Heart left ventricle (tissue), 16 donors: Measurements from ENCODE around the gene POLR3A. TPM values are rescaled to one million over a fixed set of nuclear protein-coding genes. Genes with fewer than 3 reads are reported as not detected.

ENCODE experiments used
- ATAC-seq, 4 donors: fragments of 200-7000 bp; cut with Tn5 transposase; one replicate each; pipeline ENCODE4 v1.9.1; 2020 to 2022; ENCODE audit warnings: moderate library complexity in 4 of 4, mild to moderate bottlenecking in 3 of 4, moderate number of reproducible peaks in 1 of 4
- DNase-seq, 5 donors: peaks; one replicate each; pipeline ENCODE4 v3.0.0-alpha.2; 2020
- H3K27ac ChIP-seq, 12 donors: fragments of 200-600 bp; sonication (generic) in 4 of 12; one replicate each; pipeline versions ENCODE4 v1.5.0 to v1.8.0; 2016 to 2022; ENCODE audit warnings: mild to moderate bottlenecking in 2 of 12
- H3K27me3 ChIP-seq, 9 donors: fragments of 200-600 bp; sonication (generic) in 2 of 9; one replicate each; pipeline versions ENCODE4 v1.5.1 to v1.8.0; 2016 to 2022; ENCODE audit warnings: mild to moderate bottlenecking in 3 of 9
- H3K36me3 ChIP-seq, 9 donors: fragments of 200-600 bp; sonication (generic) in 2 of 9; one replicate each; pipeline versions ENCODE4 v1.5.0 to v1.8.0; 2018 to 2022; ENCODE audit warnings: mild to moderate bottlenecking in 2 of 9
- H3K4me1 ChIP-seq, 12 donors: fragments of 200-600 bp; sonication (generic) in 4 of 12; one replicate each; pipeline versions ENCODE4 v1.5.0 to v1.8.0; 2016 to 2022; ENCODE audit warnings: mild to moderate bottlenecking in 3 of 12
- H3K4me3 ChIP-seq, 12 donors: fragments of 200-600 bp; sonication (generic) in 4 of 12; one replicate each; pipeline versions ENCODE4 v1.5.0 to v1.8.0; 2017 to 2022; ENCODE audit warnings: mild to moderate bottlenecking in 9 of 12, moderate library complexity in 4 of 12
- H3K9me3 ChIP-seq, 12 donors: fragments of 200-600 bp; sonication (generic) in 4 of 12; one replicate each; pipeline versions ENCODE4 v1.5.0 to v1.8.0; 2016 to 2022; ENCODE audit warnings: mild to moderate bottlenecking in 1 of 12
- CTCF ChIP-seq, 12 donors: fragments of 200-600 bp; sonication (generic) in 4 of 12; IDR thresholded peaks; one replicate each; pipeline versions ENCODE4 v1.5.0 to v1.8.0; 2018 to 2022; ENCODE audit warnings: antibody characterized with exemption in 12 of 12, mild to moderate bottlenecking in 5 of 12
- POLR2A ChIP-seq, 2 donors: fragments of 450-650 bp; IDR thresholded peaks; one replicate each; pipeline ENCODE4 v1.6.1; 2017; ENCODE audit warnings: antibody characterized with exemption in 2 of 2, mild to moderate bottlenecking in 2 of 2, moderate library complexity in 2 of 2
- WGBS, 4 donors: extraction: QIAGEN DNeasy Blood & Tissue Kit in 2 of 4; methylation state at CpG; one replicate each; pipeline versions ENCODE4 v1.1.5 to v1.1.7; 2013 to 2018; 5-methylcytosine and 5-hydroxymethylcytosine counted together
- intact Hi-C, 10 donors: fragments of 100-400 bp; cut with DNase I; formaldehyde crosslinking; loops; one replicate each; pipeline versions ENCODE4 v1.11.1 to v1.14.2; 2022
- polyA plus RNA-seq, 2 donors: library from polyadenylated mRNA; stranded (reverse); fragments of 200-250 nt; gene quantifications; one replicate each; pipeline ENCODE4 v1.2.3, GENCODE V29; 2013
- total RNA-seq, 9 donors: library from RNA; depleted of rRNA in 2 of 9; stranded (reverse); fragments of >200 nt in 2 of 9; fragmentation: NEBNext Ultra II Directional in 3 of 9; extraction: Animal tissue kit (Norgen Biotek cat#: 25700) in 3 of 9; gene quantifications; one replicate each; pipeline versions ENCODE4 v1.1.0 to v1.2.4, GENCODE V29; 2016 to 2023
- donor health status: ischemic (EF 13 %, LVEDD 7.1; RV severe dilation, severe dysfunction).
- donor health status: healthy with polysubstance abuse.
- donor health status: DM: no; HTN: yes; CAD: no.
- donor health status: DM: no; HTN: no; CAD: no.
- donor health status: ischemic (EF 25% LVEDD 6.9; RV normal size, moderate dysfunction).
- donor health status: ischemic (EF 25% LVEDD 5.7; RV mildly dilated, moderate dysfunction).
- donor health status: healthy.
- donor health status: DM: yes; HTN: yes; CAD: no.
- donor health status: ischemic (EF 35%, LVEDD 5.7; RV mildly dilated, moderate dysfunction).
- donor health status: nonischemic (EF 11% LVEDD 7.7; RV severe dilation, severe dysfunction).
- donor health status: DM: yes; HTN: yes; CAD: no.
- donor health status: PGD.
- donor health status: ischemic (EF 29% LVEDD 5.4; RV normal size, mild dysfunction).
- donor health status: nonischemic (EF 23%, LVEDD 6.1; RV moderate dilation, normal function).

Gene POLR3A
- total and polyA plus RNA-seq, 11 donors: 3.8 to 12.9 (median 8.9) TPM

- DNase-seq (no peak), ATAC-seq (no peak)
- H3K36me3 ChIP-seq: peaks cover 0 to 83% (median 79%) of the 10 kb centered on the region in 9 donors
- H3K4me1 ChIP-seq: peaks cover 0 to 55% (median 17%) of the 10 kb centered on the region in 12 donors
- no peaks in the 10 kb centered on the region for H3K27me3 ChIP-seq
- H3K27ac ChIP-seq: no peak overlapping the region
- 74 to 86% (median 80%) methylated on average over 5 of the region's 5 CpGs for WGBS, 4 donors
- no peaks in the 10 kb centered on the region for H3K9me3 ChIP-seq
- intact Hi-C loops: loop anchor here in 1 of 10 donors (10.0 kb wide), 1 partner anchor 936 kb away; no protein-coding TSS in a partner anchor
- no peak for TF ChIP-seq CTCF (IDR thresholded peaks at IDR 0.05)
- no peak for TF ChIP-seq POLR2A (IDR thresholded peaks at IDR 0.05)
- H3K4me3 ChIP-seq: no peak overlapping the region
Measured at GRCh38 chr10:78038791-78039547, 9.7 kb upstream of the POLR3A start.

DNA sequence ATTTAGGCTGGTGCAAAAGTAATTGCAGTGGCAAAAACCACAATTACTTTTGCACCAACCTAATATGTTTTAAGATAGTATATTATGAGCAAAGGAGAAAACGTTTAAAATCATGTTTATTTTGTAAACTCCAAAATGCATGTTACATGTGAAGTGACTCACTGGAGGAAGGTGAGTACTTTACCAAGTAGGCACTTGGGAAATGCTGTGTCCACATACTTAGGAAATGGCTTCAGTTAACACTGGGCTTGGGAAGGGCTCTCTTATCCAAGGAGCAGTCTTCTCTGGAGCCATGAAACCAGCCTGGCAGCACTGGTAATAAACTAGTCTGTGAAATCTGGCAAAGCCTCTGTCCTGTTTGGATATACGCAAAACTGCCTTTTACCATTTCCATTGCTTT is 8.8 kb upstream of the POLR3A start:
- intact Hi-C loops: loop anchor here in 1 of 10 donors (10.0 kb wide), 1 partner anchor 937 kb away; no protein-coding TSS in a partner anchor
- TF ChIP-seq CTCF (IDR thresholded peaks at IDR 0.05): no peak
- no peak for TF ChIP-seq POLR2A (IDR thresholded peaks at IDR 0.05)
- no peaks in the 10 kb centered on the region for H3K9me3 ChIP-seq
- no peak overlapping the region for H3K27ac ChIP-seq
- no peaks in the 10 kb centered on the region for H3K27me3 ChIP-seq
- 67 to 80% (median 76%) methylated on average over 2 of the region's 2 CpGs for WGBS, 4 donors
- no peak for DNase-seq
- no peak for ATAC-seq
- peaks cover 0 to 83% (median 79%) of the 10 kb centered on the region in 9 donors for H3K36me3 ChIP-seq
- H3K4me1 ChIP-seq: peaks cover 0 to 55% (median 12%) of the 10 kb centered on the region in 12 donors
- no peak overlapping the region for H3K4me3 ChIP-seq

GRCh38 chr10:78035933-78036583 is 6.7 kb upstream of the POLR3A start:
- Histone ChIP-seq H3K9me3 (no peaks in the 10 kb centered on the region), H3K36me3 (peaks cover 0 to 63% (median 60%) of the 10 kb centered on the region in 9 donors), H3K4me1 (peaks cover 0 to 58% (median 12%) of the 10 kb centered on the region in 12 donors), H3K27ac (no peak overlapping the region), H3K27me3 (no peaks in the 10 kb centered on the region), H3K4me3 (no peak overlapping the region)
- no peak for DNase-seq
- no peak for ATAC-seq
- intact Hi-C loops: loop anchor here in 1 of 10 donors (10.0 kb wide), 1 partner anchor 939 kb away; no protein-coding TSS in a partner anchor
- TF ChIP-seq CTCF (IDR thresholded peaks at IDR 0.05) (no peak), POLR2A (IDR thresholded peaks at IDR 0.05) (no peak)
- WGBS, 4 donors: 71 to 80% (median 80%) methylated on average over 9 of the region's 9 CpGs

GRCh38 chr10:78035437-78035836 is 6.1 kb upstream of the POLR3A start:
- Histone ChIP-seq H3K4me3 (peak overlapping the region in 1 of 12 donors; percentile 85), H3K4me1 (peaks cover 0 to 58% (median 12%) of the 10 kb centered on the region in 12 donors), H3K36me3 (peaks cover 0 to 57% (median 54%) of the 10 kb centered on the region in 9 donors), H3K27ac (no peak overlapping the region), H3K27me3 (no peaks in the 10 kb centered on the region), H3K9me3 (no peaks in the 10 kb centered on the region)
- intact Hi-C loops: loop anchor here in 1 of 10 donors (10.0 kb wide), 1 partner anchor 939 kb away; no protein-coding TSS in a partner anchor
- WGBS, 4 donors: 88 to 95% (median 90%) methylated on average over 5 of the region's 5 CpGs
- ATAC-seq (no peak), DNase-seq (no peak)
- no peak for TF ChIP-seq POLR2A (IDR thresholded peaks at IDR 0.05)
- no peak for TF ChIP-seq CTCF (IDR thresholded peaks at IDR 0.05)
